ENCODE measurements around the gene GUCA2A. TPM values are rescaled to one million over a fixed set of nuclear protein-coding genes. Genes with fewer than 3 reads are reported as not detected.

GUCA2A gene
- total and polyA plus RNA-seq, 2 of the 8 experiments (the other 6 are each of a cell fraction or from before 2014, with no cell fraction given) = not detected

- WGBS, 2 experiments (ENCODE audit: extremely low coverage in 1 of 2, insufficient coverage in 1 of 2, insufficient read length in 1 of 2, insufficient replicate concordance in 2 of 2, low coverage in 1 of 2, low lambda C conversion rate in 2 of 2, missing lambda C conversion rate in 1 of 2) = 89% methylated on average over 8 of the region's 8 CpGs; no CpG with 5 or more reads in 1 of the 2 experiments
- no peak overlapping the region for H3K9ac ChIP-seq (replicated peaks in 1 of 4; ENCODE audit: extremely low read depth in 1 of 4, low read depth in 3 of 4, low read length in 3 of 4)
- no peak for FAIRE-seq
Observed at GRCh38 chr1:42173961-42174735, 9.6 kb upstream of the GUCA2A start.

More at GRCh38 chr1:42173961-42174735, 9.6 kb upstream of the GUCA2A start:
- DNase-seq (ENCODE audit: low read depth in 1 of 2, low spot score in 2 of 2) = no peak
- Histone ChIP-seq H3K56ac (replicated peaks; ENCODE audit: insufficient read length, low read depth, low read length) (no peak overlapping the region), H2BK20ac (ENCODE audit: low read length) (no peak overlapping the region), H3K9me3 (ENCODE audit: insufficient read depth in 2 of 2, low read depth in 1 of 2, low read length in 1 of 2) (no peaks in the 10 kb centered on the region), H3K4me3 (ENCODE audit: extremely low read depth in 1 of 4, insufficient read depth in 2 of 4, low read depth in 3 of 4, low read length in 4 of 4) (no peak overlapping the region), H2BK120ac (replicated peaks; ENCODE audit: low read depth, low read length) (no peak overlapping the region), H3K4me1 (replicated peaks in 1 of 4; ENCODE audit: control insufficient read depth in 3 of 4, insufficient read depth in 4 of 4, low read length in 3 of 4) (peaks cover 0 to 7% (median 3%) of the 10 kb centered on the region in 4 experiments; a peak in 2 of 7 replicates), H4K91ac (replicated peaks; ENCODE audit: insufficient read length, low read length) (no peak overlapping the region), H4K20me1 (replicated peaks in 1 of 2; ENCODE audit: control insufficient read depth in 1 of 2, insufficient read depth in 2 of 2, low read length in 2 of 2) (no peaks in the 10 kb centered on the region), H2BK12ac (ENCODE audit: low read depth, low read length) (no peak overlapping the region), H3K14ac (ENCODE audit: insufficient read length) (no peak overlapping the region), H3K27me3 (replicated peaks in 1 of 4; ENCODE audit: control insufficient read depth in 3 of 4, extremely low read depth in 1 of 4, insufficient read depth in 3 of 4, low read length in 3 of 4) (no peaks in the 10 kb centered on the region), H3K23me2 (ENCODE audit: low read depth, low read length) (no peaks in the 10 kb centered on the region), H2AK5ac (ENCODE audit: low read depth, low read length) (no peak overlapping the region), H3K79me1 (ENCODE audit: low read depth, low read length) (no peaks in the 10 kb centered on the region), H2BK5ac (ENCODE audit: low read depth, low read length) (no peak overlapping the region), H3K4me2 (ENCODE audit: insufficient read depth in 1 of 2, low read depth in 2 of 2, low read length in 2 of 2) (no peak overlapping the region), H3K4ac (replicated peaks; ENCODE audit: insufficient read length, low read depth, low read length) (no peak overlapping the region), H3K18ac (ENCODE audit: extremely low read depth, low read length) (no peak overlapping the region), H2AFZ (ENCODE audit: low read length) (no peak overlapping the region), H2BK15ac (ENCODE audit: low read length) (no peak overlapping the region), H3K27ac (ENCODE audit: low read depth, low read length) (no peak overlapping the region), H3K79me2 (ENCODE audit: control insufficient read depth in 1 of 2, insufficient read depth in 2 of 2, low read length in 2 of 2) (no peaks in the 10 kb centered on the region), H3K36me3 (ENCODE audit: control insufficient read depth in 2 of 4, insufficient read depth in 4 of 4, low read length in 3 of 4) (peaks cover 0 to 3% (median 0%) of the 10 kb centered on the region in 4 experiments; a peak in 1 of 8 replicates), H3K23ac (ENCODE audit: insufficient read length) (no peak overlapping the region), H4K8ac (ENCODE audit: extremely low read depth, insufficient read depth, low read length) (no peak overlapping the region), H4K5ac (ENCODE audit: insufficient read length, low read depth, low read length) (no peak overlapping the region)
- no peak for TF ChIP-seq POLR2AphosphoS5 (IDR thresholded peaks at IDR 0.05; ENCODE audit: low read depth, low read length)
- TF ChIP-seq EP300 (IDR thresholded peaks at IDR 0.05; ENCODE audit: borderline replicate concordance in 1 of 2, low read depth in 2 of 2, low read length in 2 of 2) = no peak
- TF ChIP-seq RNF2 (IDR thresholded peaks at IDR 0.05; ENCODE audit: borderline replicate concordance, low read depth, low read length, missing control alignments, poor library complexity, severe bottlenecking) = no peak
- ChIA-PET POLR2A (ENCODE audit: partially characterized antibody) (interaction anchor here (1.1 to 1.4 kb wide), 3 partner anchors 31 to 156 kb away, joined by 3 to 4 read pairs (median 3); no protein-coding TSS in a partner anchor), CTCF (ENCODE audit: partially characterized antibody) (interaction anchor here (0.5 to 7.9 kb wide), 55 partner anchors 7 to 659 kb away, joined by 3 to 77 read pairs (median 4); partner anchors contain the start of genes CLDN19 and GUCA2A)

Measured in H1 (cell line).